ENCODE results near the gene SREBF1.

GRCh38 chr17:17868641-17869522 lies 32.1 kb upstream of the SREBF1 start:
- TF ChIP-seq CTCF (IDR thresholded peaks at IDR 0.05) = no peak
- no peak for TF ChIP-seq EP300 (IDR thresholded peaks at IDR 0.05)
- no peak for TF ChIP-seq POLR2A (IDR thresholded peaks at IDR 0.05)
- TF ChIP-seq POLR2AphosphoS5 (IDR thresholded peaks at IDR 0.05) = peak in 2 of 3 donors; percentile 1 to 13

Measured in stomach (tissue), 4 donors.